OCI-M2 (cell line): ENCODE measurements around the gene TAF11.
"Not testable (repeated sequence)": the region's sequence is repeated elsewhere in the genome, so short reads cannot be mapped to it uniquely, and the experiment has no call there.

ENCODE experiments used
- DNase-seq: peaks from one replicate; lab custom pipeline; 2025; ENCODE audit not compliant: unreplicated experiment; lab: John Stamatoyannopoulos, UW

Gene TAF11

GRCh38 chr6:34906826-34907225 lies 19.0 kb upstream of the TAF11 start:
- DNase-seq = no peak

GRCh38 chr6:34904990-34905613 lies 17.3 kb upstream of the TAF11 start:
- DNase-seq = no peak

DNA sequence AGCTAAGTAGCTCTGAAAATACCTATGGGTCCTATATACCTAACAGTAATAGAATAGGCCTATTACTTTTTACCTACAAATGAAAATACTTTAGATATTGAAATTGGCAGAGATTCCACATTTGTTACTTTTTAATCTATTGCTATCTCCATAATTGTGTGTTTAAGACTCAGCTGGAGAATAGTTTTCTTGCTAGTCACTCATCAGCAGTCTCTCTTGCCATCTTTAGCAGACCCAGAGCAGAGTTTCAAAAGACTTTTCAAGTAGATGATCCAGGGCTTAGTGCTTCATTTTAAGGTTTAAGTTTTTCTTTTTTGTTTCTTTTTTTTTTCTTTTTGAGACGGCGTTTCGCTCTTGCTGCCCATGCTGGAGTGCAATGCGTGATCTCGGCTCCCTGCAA lies 14.1 kb upstream of the TAF11 start:
- DNase-seq = no peak

GRCh38 chr6:34900321-34901031 lies 12.6 kb upstream of the TAF11 start:
- DNase-seq = no peak

DNA sequence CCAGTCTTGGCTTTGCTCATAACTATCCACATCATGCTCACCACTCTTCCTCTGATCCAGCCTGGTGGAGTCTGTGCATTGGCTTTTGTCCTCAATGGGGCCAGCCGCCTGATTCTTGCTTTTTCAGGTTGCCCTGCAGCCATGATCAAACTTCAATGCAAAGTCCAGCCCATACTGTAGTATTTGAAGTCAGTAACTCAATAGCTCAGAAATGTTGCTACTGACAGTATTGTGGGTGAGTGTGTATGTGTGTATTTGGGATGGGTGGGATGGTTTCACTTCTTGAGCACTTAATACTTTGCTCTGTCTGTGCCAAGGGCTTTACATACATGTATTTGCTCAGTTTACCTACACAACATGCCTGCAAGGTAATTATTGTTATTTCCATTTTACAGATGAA lies 11.9 kb upstream of the TAF11 start:
- not testable (repeated sequence) for DNase-seq

DNA sequence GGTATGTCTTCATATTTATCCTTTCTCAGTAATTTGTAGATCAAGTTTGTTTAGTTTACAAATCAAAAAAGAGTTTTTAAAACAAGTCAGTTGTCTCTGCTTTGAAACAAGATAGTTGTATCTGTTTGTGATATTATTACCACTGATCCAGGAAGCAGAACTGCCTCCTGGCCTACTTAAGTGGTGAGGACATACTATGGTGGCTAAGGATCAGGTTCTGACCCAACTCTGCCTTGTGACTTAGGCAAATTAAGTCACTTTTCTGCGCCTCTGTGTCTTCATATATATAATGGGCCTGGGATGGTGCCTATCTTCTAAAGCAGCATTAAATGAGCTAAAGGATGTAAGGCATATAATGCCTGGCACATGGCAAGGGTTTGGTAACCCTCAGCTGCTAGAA lies 9.9 kb upstream of the TAF11 start:
- DNase-seq = no peak

DNA sequence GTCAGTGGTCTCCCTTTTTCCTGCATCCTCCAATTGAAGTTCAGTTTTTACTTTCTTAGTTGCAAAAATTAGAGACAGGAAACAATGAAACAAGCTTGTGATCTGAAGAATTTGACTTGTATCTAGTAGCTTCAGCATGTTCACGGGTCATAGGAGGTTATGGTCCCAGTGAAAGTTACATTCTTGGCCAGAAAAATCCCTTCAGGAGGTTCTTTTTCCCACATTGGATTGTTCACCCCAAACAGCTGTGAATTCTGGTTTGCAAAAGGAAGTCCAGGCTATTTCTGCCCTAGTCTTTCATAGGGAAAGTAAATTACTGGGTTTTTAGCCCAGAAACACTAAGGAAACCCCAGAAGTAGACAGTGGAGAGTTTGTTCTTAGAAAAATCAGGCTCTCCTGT lies 9.3 kb upstream of the TAF11 start:
- DNase-seq = no peak

DNA sequence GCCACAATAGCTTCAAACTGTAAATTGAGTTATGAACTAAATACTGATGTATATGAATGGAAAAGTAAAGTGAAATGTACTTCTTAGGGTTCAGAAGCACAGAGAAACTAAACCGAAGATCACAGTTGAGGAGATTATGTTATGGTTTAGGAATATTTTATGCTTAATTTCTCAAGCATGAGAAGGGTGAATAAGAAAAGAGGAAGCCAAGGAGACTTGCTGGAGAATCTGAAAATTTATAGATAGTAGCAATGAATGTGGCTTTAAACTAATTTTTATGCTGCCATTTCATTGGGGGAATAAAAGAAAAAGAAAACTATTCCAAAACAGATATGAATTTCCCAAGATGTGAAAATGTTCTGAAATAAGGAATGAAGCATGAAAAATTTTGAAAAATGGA lies 6.9 kb upstream of the TAF11 start:
- DNase-seq = no peak

DNA sequence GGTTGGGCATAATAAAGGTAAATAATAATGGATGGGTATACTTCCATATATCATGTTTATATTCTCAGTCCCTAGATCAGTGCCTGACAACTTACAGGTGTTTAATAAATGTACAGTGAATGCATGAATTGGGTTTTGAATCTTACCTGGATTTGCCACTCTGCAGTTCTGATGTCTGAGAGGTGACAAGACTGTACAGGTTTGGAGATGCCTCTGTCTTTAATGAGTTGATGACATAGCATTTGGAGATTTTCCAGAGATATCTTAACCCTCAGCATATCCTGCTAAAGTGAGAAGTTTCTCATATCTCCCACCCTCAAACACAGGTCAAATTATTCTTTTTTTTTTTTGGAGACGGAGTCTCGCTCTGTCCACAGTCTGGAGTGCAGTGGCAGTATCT lies 3.5 kb upstream of the TAF11 start:
- DNase-seq = no peak

DNA sequence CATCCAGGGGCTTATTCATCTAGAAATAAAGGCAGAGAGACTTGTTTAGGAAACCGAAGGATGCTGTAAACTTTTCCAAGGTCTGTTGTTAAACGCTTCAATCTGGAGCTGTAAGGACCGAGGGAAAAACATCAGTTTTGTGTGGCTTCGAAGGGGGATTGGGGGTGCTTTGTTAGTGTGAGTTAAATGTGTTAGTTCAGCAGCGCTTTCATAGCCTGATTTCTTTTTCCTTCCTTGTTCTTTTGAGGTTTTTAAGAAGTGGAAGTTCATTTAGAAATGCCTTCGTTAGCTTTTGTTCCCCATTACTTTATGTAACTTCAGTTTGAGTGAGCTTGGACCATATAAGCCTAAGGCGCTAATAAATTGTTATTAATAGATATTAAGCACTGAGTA lies 2.7 kb upstream of the TAF11 start:
- no peak for DNase-seq

- no peak for DNase-seq
Observed at GRCh38 chr6:34888874-34889555, 1.2 kb upstream of the TAF11 start, which contains the start of gene ANKS1A. ANKS1A (plus strand) TSS chr6:34889255; CDS start chr6:34889403, 148 bp downstream.

DNA sequence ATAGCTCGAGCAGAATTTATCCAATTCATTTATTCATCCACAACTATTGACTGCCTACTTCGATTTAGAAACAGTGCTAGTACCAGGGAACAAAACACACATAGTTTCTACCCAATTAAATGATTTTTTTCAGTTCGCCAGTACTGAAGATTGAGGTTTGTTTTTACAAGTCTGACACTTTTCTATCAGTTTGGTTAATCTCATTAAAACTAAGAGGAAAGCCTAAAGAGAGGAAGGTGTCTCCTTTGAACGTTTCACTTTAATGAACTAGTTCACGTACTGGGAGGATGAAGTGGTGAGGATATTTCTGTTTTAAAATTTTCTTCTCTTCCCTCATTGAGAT lies 643 bp upstream of the TAF11 start:
- no peak for DNase-seq

DNA sequence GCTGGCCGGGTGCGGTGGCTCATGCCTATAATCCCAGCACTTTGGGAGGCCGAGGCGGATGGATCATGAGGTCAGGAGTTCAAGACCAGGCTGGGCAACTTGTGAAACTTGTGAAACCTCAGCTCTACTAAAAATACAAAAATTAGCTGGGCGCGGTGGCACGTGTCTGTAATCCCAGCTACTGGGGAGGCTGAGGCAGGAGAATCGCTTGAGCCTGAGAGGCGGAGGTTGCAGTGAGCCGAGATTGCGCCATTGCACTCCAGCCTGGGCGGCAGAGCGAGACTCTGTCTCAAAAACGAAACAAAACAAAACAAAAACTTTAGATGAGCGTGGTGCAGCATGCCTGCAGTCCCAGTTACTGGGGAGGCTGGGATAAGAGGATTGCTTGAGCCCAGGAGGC lies 2.0 kb downstream of the TAF11 start:
- DNase-seq = not testable (repeated sequence)

- DNase-seq = no peak
Observed at GRCh38 chr6:34884996-34885395, 2.8 kb downstream of the TAF11 start.

GRCh38 chr6:34884073-34884472 lies 3.8 kb downstream of the TAF11 start:
- not testable (repeated sequence) for DNase-seq

DNA sequence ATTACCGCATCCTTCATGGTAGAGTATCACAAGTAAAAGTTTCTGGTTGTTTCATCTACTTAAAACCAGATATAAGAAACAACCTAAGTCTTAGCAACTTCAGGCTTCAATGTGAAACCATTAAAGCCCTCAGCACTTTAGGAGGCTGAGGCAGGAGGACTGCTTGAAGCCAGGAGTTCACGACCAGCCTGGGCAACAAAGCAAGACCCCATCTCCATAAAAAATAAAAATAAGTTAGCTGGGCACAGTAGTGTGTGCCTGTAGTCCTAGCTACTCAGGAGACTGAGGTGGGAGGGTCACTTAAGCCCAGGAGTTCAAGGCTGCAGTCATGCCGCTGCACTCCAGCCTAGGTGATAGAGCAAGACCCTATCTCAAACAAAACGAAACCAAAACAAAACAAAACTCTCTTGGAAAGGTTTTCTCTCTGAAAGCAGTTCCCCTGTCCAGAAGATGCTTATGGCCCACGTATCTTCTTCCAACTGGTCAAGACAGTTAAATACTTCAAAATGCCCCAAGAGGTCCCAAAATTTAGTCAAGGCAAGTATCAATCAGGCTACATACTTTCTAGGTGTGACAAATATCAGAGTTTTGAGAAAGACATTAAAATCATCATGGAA lies 9.9 kb downstream of the TAF11 start:
- no peak for DNase-seq

GRCh38 chr6:34877259-34877658 lies 10.6 kb downstream of the TAF11 start:
- DNase-seq = no peak

- DNase-seq = no peak
Observed at GRCh38 chr6:34876472-34876871, 11.4 kb downstream of the TAF11 start.

GRCh38 chr6:34875292-34876213 lies 12.3 kb downstream of the TAF11 start:
- no peak for DNase-seq

GRCh38 chr6:34872332-34872731 lies 15.5 kb downstream of the TAF11 start:
- DNase-seq = no peak

GRCh38 chr6:34871853-34872252 lies 16.0 kb downstream of the TAF11 start:
- no peak for DNase-seq
